CD4-positive, CD25-positive, alpha-beta regulatory T cell (primary cell): ENCODE results near the gene DHRS4L2. TPM values are rescaled to one million over a fixed set of nuclear protein-coding genes. Genes with fewer than 3 reads are reported as not detected.
A peak's percentile ranks its signal among the peaks of the same experiment; 100 is the strongest.
"Not testable (repeated sequence)": the region's sequence is repeated elsewhere in the genome, so short reads cannot be mapped to it uniquely, and the experiment has no call there.

ENCODE experiments used
- ATAC-seq, 2 donors: fragments of 150-1000 bp; cut with Tn5 transposase; one replicate each; pipeline ENCODE4 v1.10.0; 2021; ENCODE audit warnings: low read depth in 2 of 2, moderate number of reproducible peaks in 2 of 2, moderate library complexity in 1 of 2
- DNase-seq, 3 donors: peaks; one replicate each; pipeline versions ENCODE4 v3.0.0 to v3.0.0-alpha.2; 2012 to 2022; ENCODE audit warnings: mixed read lengths in 1 of 3
- H3K27ac ChIP-seq: one replicate; pipeline ENCODE4 v1.7.0; 2013; ENCODE audit warnings: mild to moderate bottlenecking, low read length; ENCODE audit not compliant: insufficient read depth, poor library complexity, severe bottlenecking
- H3K27me3 ChIP-seq: one replicate; pipeline ENCODE4 v1.7.0; 2013; ENCODE audit warnings: low read length; ENCODE audit not compliant: control insufficient read depth, insufficient read depth
- H3K36me3 ChIP-seq: one replicate; pipeline ENCODE4 v1.7.0; 2013; ENCODE audit warnings: mild to moderate bottlenecking, low read length, moderate library complexity; ENCODE audit not compliant: control insufficient read depth, insufficient read depth
- H3K4me1 ChIP-seq: 2 replicates; pipeline ENCODE4 v1.7.0; 2013; ENCODE audit warnings: mild to moderate bottlenecking, low read length; ENCODE audit not compliant: insufficient read depth, control insufficient read depth, poor library complexity, severe bottlenecking
- H3K4me3 ChIP-seq: one replicate; pipeline ENCODE4 v1.7.0; 2013; ENCODE audit warnings: low read depth, mild to moderate bottlenecking, low read length, moderate library complexity
- H3K9me3 ChIP-seq, 2 experiments: 1 replicate in 1 of 2; 2 replicates in 1 of 2; pipeline ENCODE4 v1.7.0; 2013; ENCODE audit warnings: low read length in 2 of 2, mild to moderate bottlenecking in 1 of 2, moderate library complexity in 1 of 2; ENCODE audit not compliant: control insufficient read depth in 2 of 2
- H3K27ac Mint-ChIP-seq, 3 donors: one replicate each; pipeline ENCODE4 v1.8.0; 2020 to 2022; ENCODE audit warnings: mild to moderate bottlenecking in 3 of 3, mixed read lengths in 3 of 3, moderate library complexity in 2 of 3
- H3K27me3 Mint-ChIP-seq: one replicate; pipeline ENCODE4 v1.8.0; 2022; ENCODE audit warnings: mild to moderate bottlenecking, mixed read lengths
- H3K36me3 Mint-ChIP-seq: one replicate; pipeline ENCODE4 v1.8.0; 2020; ENCODE audit warnings: mixed read lengths
- H3K4me1 Mint-ChIP-seq, 4 donors: one replicate each; pipeline ENCODE4 v1.8.0; 2020 to 2022; ENCODE audit warnings: mixed read lengths in 4 of 4, mild to moderate bottlenecking in 1 of 4
- H3K4me3 Mint-ChIP-seq, 4 donors: one replicate each; pipeline ENCODE4 v1.8.0; 2020 to 2022; ENCODE audit warnings: mild to moderate bottlenecking in 4 of 4, mixed read lengths in 4 of 4, moderate library complexity in 3 of 4
- H3K9me3 Mint-ChIP-seq, 7 donors: one replicate each; pipeline ENCODE4 v1.8.0; 2020 to 2022; ENCODE audit warnings: mixed read lengths in 7 of 7, mild to moderate bottlenecking in 3 of 7, moderate library complexity in 2 of 7
- polyA plus RNA-seq, 4 donors: library from polyadenylated mRNA; unstranded; fragments of 300-500 nt; fragmentation: Illumina TruSeq; gene quantifications; one replicate each; pipeline ENCODE4 v1.2.3, GENCODE V29; 2021
- total RNA-seq: library from RNA; stranded (reverse); gene quantifications from one replicate; pipeline ENCODE4 v1.2.3, GENCODE V29; 2022

The DHRS4L2 gene
- total and polyA plus RNA-seq, 5 donors from 2014 or later, result 13.4 to 22.0 (median 17.1) TPM

GRCh38 chr14:23951136-23951466 lies 37.6 kb upstream of the DHRS4L2 start:
- not testable (repeated sequence) for H3K27me3 Mint-ChIP-seq, H3K27ac Mint-ChIP-seq, DNase-seq, H3K36me3 ChIP-seq, H3K36me3 Mint-ChIP-seq, H3K9me3 Mint-ChIP-seq, H3K9me3 ChIP-seq, H3K4me3 ChIP-seq, H3K27me3 ChIP-seq, ATAC-seq, H3K27ac ChIP-seq
- H3K4me1 ChIP-seq, result peaks cover 10% of the 10 kb centered on the region
- Mint-ChIP-seq H3K4me1 (peaks cover 14 to 54% (median 39%) of the 10 kb centered on the region in 4 donors), H3K4me3 (peak overlapping the region in 1 of 4 donors; percentile 60)

- Mint-ChIP-seq H3K9me3 (peaks cover 0 to 7% (median 1%) of the 10 kb centered on the region in 7 donors), H3K27me3 (no peaks in the 10 kb centered on the region), H3K4me1 (peaks cover 11 to 48% (median 36%) of the 10 kb centered on the region in 4 donors), H3K36me3 (peaks cover 3% of the 10 kb centered on the region), H3K27ac (peak overlapping the region in 1 of 3 donors; percentile 35), H3K4me3 (peak overlapping the region; percentile 22 to 77 (median 55))
- H3K4me1 ChIP-seq, result peaks cover 10% of the 10 kb centered on the region
- H3K27ac ChIP-seq, result no peak overlapping the region
- H3K9me3 ChIP-seq, result no peaks in the 10 kb centered on the region
- ATAC-seq (no peak), DNase-seq (no peak)
- no peak overlapping the region for H3K4me3 ChIP-seq
- H3K36me3 ChIP-seq, result no peaks in the 10 kb centered on the region
- no peaks in the 10 kb centered on the region for H3K27me3 ChIP-seq
Observed at GRCh38 chr14:23951590-23952201, 37.0 kb upstream of the DHRS4L2 start.

GRCh38 chr14:23953116-23953463 lies 35.6 kb upstream of the DHRS4L2 start:
- Histone ChIP-seq H3K27ac (peak overlapping the region; percentile 72), H3K4me1 (peaks cover 10% of the 10 kb centered on the region), H3K4me3 (peak overlapping the region; percentile 61)
- peak overlapping the region; percentile 69 to 95 (median 92) for H3K27ac Mint-ChIP-seq
- not testable (repeated sequence) for H3K9me3 ChIP-seq, ATAC-seq, H3K9me3 Mint-ChIP-seq, H3K36me3 Mint-ChIP-seq, H3K27me3 Mint-ChIP-seq, H3K27me3 ChIP-seq, H3K36me3 ChIP-seq, DNase-seq
- peak overlapping the region; percentile 95 to 100 (median 97) for H3K4me3 Mint-ChIP-seq
- H3K4me1 Mint-ChIP-seq, result peaks cover 11 to 45% (median 29%) of the 10 kb centered on the region in 4 donors

GRCh38 chr14:23953464-23954278 lies 35.1 kb upstream of the DHRS4L2 start, which contains the start of gene DHRS4:
Gene DHRS4 (plus strand): TSS chr14:23953770. CDS start chr14:23953789, 19 bp downstream.
- no peaks in the 10 kb centered on the region for H3K27me3 ChIP-seq
- H3K36me3 Mint-ChIP-seq, result peaks cover 3% of the 10 kb centered on the region
- peaks cover 10 to 39% (median 25%) of the 10 kb centered on the region in 4 donors for H3K4me1 Mint-ChIP-seq
- peak within 1 kb of the TSS; percentile 95 to 100 (median 97) for H3K4me3 Mint-ChIP-seq
- peak within 1 kb of the TSS; percentile 72 for H3K27ac ChIP-seq
- H3K36me3 ChIP-seq, result no peaks in the 10 kb centered on the region
- no peaks in the 10 kb centered on the region for H3K9me3 ChIP-seq
- ATAC-seq (peak; percentile 93 to 95), DNase-seq (peak; percentile 69 to 94 (median 81))
- H3K9me3 Mint-ChIP-seq, result peaks cover 0 to 5% (median 1%) of the 10 kb centered on the region in 7 donors
- H3K4me1 ChIP-seq, result peaks cover 10% of the 10 kb centered on the region
- peak within 1 kb of the TSS; percentile 76 for H3K4me3 ChIP-seq
- H3K27me3 Mint-ChIP-seq, result no peaks in the 10 kb centered on the region
- peak within 1 kb of the TSS; percentile 92 to 95 (median 92) for H3K27ac Mint-ChIP-seq

GRCh38 chr14:23954279-23954614 lies 34.5 kb upstream of the DHRS4L2 start:
- not testable (repeated sequence) for ATAC-seq, H3K27me3 ChIP-seq, H3K9me3 ChIP-seq, H3K9me3 Mint-ChIP-seq, H3K36me3 ChIP-seq, H3K27me3 Mint-ChIP-seq, DNase-seq, H3K36me3 Mint-ChIP-seq
- Histone ChIP-seq H3K4me1 (peaks cover 10% of the 10 kb centered on the region), H3K27ac (peak overlapping the region; percentile 72), H3K4me3 (peak overlapping the region; percentile 76)
- peaks cover 7 to 33% (median 20%) of the 10 kb centered on the region in 4 donors for H3K4me1 Mint-ChIP-seq
- H3K4me3 Mint-ChIP-seq, result peak overlapping the region; percentile 95 to 100 (median 97)
- peak overlapping the region; percentile 92 to 95 (median 92) for H3K27ac Mint-ChIP-seq

GRCh38 chr14:23954965-23955364 lies 33.8 kb upstream of the DHRS4L2 start:
- H3K27me3 ChIP-seq, H3K36me3 Mint-ChIP-seq, DNase-seq, H3K9me3 Mint-ChIP-seq, H3K27ac Mint-ChIP-seq, H3K9me3 ChIP-seq, H3K27me3 Mint-ChIP-seq, ATAC-seq, H3K4me3 ChIP-seq, H3K36me3 ChIP-seq, H3K4me3 Mint-ChIP-seq, H3K27ac ChIP-seq: not testable (repeated sequence)
- peaks cover 10% of the 10 kb centered on the region for H3K4me1 ChIP-seq
- peaks cover 7 to 33% (median 20%) of the 10 kb centered on the region in 4 donors for H3K4me1 Mint-ChIP-seq

GRCh38 chr14:23955811-23956210 lies 32.9 kb upstream of the DHRS4L2 start:
- not testable (repeated sequence) for H3K36me3 ChIP-seq, H3K27me3 ChIP-seq, H3K27ac ChIP-seq, DNase-seq, H3K36me3 Mint-ChIP-seq, H3K9me3 ChIP-seq, H3K9me3 Mint-ChIP-seq, H3K4me3 ChIP-seq, H3K27ac Mint-ChIP-seq, ATAC-seq, H3K27me3 Mint-ChIP-seq
- H3K4me1 ChIP-seq, result peaks cover 10% of the 10 kb centered on the region
- peaks cover 7 to 33% (median 20%) of the 10 kb centered on the region in 4 donors for H3K4me1 Mint-ChIP-seq
- H3K4me3 Mint-ChIP-seq, result peak overlapping the region in 1 of 4 donors; percentile 64
